HG03354 (cell line): Measurements from ENCODE around the gene THAP9.
"Not testable (repeated sequence)": the region's sequence is repeated elsewhere in the genome, so short reads cannot be mapped to it uniquely, and the experiment has no call there.

Experiments used
- ATAC-seq: cut with Tn5 transposase; IDR thresholded peaks from one replicate; pipeline ENCODE4 v1.9.1; 2021; ENCODE audit warnings: mild to moderate bottlenecking; ENCODE audit not compliant: unreplicated experiment, poor library complexity, severe bottlenecking

Gene THAP9

GRCh38 chr4:82891707-82892466, 8.6 kb upstream of the THAP9 start:
- ATAC-seq, result peak; percentile 5

DNA sequence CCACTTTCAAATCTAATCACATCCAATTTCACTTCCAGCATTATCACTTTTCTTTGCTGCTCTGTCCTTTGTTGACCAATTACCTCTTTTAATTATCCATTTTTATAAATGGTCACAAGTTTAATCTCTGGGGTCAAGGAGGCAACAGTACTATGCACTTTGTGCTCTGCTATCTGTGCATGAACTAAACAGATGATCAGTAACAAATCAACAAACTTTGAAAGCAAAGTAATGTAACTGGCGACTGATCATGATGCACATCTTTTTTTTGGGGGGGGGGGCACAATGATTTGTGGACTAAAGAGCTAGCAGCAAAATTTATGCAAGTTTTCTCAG, 8.1 kb upstream of the THAP9 start:
- ATAC-seq, result no peak

DNA sequence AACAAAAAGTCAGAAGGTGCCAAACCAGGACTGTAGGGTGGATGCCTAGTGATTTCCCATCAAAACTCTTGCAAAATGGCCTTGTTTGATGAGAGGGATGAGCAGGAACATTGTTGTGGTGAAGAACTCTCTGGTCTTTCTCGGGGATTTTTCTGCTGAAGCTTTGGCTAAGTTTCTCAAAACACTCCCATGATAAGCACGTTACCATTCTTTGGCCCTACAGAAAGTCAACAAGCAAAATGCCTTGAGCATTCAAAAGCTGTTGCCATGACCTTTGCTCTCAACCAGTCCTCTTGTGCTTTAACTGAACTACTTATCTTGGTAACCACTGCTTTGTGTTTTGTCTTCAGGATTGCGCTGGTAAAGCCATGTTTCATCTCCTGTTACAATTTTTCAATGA, 6.6 kb upstream of the THAP9 start:
- no peak for ATAC-seq

- no peak for ATAC-seq
Measured at GRCh38 chr4:82896755-82897154, 3.8 kb upstream of the THAP9 start.

GRCh38 chr4:82898322-82899243, 2.0 kb upstream of the THAP9 start:
- no peak for ATAC-seq

- no peak for ATAC-seq
Measured at GRCh38 chr4:82899374-82900065, 1.0 kb upstream of the THAP9 start.

GRCh38 chr4:82900066-82900410, 497 bp upstream of the THAP9 start:
- ATAC-seq, result peak; percentile 17

GRCh38 chr4:82901183-82901718, 716 bp downstream of the THAP9 start:
- no peak for ATAC-seq

DNA sequence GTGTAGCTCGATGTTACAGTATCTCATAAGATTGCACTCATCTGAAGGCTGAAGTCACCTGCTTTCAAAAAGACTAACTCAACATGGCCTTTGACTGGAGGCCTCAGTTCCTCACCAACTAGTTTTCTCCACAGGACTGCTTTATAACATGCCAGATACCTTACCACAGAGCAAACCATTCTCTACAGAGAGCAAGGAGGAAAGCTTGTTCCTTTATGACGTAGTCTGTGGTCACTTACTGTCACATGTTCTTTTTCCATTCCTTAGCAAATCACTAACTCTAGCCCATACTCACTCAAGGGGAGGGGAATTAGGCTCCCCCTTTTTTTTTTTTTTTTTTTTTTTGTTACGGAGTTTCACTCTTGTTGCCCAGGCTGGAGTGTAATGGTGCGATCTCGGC, 3.2 kb downstream of the THAP9 start:
- no peak for ATAC-seq

GRCh38 chr4:82905205-82905604, 4.7 kb downstream of the THAP9 start:
- peak; percentile 54 for ATAC-seq

DNA sequence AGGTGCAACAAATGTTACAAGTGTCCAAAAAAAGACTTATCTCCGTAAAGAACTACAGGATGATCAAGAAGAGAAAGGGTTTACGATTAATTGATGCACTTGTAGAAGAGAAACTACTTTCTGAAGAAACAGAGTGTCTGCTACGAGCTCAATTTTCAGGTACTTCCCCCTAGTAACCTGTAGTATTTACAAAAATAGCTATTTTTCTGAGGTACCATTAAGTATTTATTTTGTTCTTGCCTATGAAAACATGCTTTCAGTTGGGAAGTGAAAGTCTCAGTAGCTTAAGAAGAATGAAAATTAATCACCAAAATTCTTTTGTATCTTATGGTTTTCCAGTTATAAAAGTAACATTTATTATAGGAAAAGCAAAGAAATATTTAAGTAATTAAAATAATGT, 5.9 kb downstream of the THAP9 start:
- ATAC-seq, result peak; percentile 48

GRCh38 chr4:82909326-82909725, 8.8 kb downstream of the THAP9 start:
- ATAC-seq, result no peak

DNA sequence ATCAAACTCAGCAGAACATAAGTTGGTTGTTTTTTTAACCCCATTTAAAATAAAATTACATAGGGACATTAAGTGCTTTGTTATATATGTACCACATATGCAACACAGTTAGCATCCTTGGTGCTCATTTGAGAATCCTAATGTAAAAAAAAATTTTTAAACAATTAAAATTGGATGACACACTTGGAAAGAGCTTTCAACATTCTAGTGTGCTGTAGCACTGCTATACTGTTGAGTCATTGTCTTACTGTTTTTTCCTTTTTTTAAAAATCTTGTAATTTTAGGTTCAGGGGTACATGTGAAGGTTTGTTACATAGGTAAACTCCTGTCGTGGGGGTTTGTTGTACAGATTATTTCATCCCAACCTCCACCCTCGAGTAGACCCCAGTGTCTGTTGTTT, 12.8 kb downstream of the THAP9 start:
- ATAC-seq, result no peak

DNA sequence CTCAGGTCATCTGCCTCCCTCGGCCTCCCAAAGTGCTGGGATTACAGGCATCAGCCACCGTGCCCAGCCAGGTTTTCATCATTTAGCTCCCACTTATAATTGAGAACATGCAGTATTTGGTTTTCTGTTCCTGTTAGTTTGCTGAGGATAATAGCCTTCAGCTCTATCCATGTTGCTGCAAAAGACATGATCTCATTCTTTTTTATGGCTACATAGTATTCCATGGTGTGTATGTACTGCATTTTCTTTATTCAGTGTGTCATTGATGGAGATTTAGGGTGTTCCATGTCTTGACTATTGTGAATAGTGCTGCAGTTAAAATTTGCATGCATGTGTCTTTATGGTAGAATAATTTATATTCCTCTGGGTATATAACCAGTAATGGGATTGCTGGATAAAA, 13.4 kb downstream of the THAP9 start:
- ATAC-seq, result not testable (repeated sequence)

DNA sequence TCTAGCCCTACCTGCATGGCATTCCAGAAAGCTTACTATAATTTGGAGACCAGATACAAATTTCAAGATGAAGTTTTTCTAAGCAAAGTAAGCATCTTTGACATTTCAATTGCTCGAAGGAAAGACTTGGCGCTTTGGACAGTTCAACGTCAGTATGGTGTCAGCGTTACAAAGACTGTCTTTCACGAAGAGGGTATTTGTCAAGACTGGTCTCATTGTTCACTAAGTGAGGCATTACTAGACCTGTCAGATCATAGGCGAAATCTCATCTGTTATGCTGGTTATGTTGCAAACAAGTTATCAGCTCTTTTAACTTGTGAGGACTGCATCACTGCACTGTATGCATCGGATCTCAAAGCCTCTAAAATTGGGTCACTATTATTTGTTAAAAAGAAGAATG, 17.6 kb downstream of the THAP9 start:
- ATAC-seq, result no peak

GRCh38 chr4:82919386-82919785, 18.9 kb downstream of the THAP9 start:
- no peak for ATAC-seq

DNA sequence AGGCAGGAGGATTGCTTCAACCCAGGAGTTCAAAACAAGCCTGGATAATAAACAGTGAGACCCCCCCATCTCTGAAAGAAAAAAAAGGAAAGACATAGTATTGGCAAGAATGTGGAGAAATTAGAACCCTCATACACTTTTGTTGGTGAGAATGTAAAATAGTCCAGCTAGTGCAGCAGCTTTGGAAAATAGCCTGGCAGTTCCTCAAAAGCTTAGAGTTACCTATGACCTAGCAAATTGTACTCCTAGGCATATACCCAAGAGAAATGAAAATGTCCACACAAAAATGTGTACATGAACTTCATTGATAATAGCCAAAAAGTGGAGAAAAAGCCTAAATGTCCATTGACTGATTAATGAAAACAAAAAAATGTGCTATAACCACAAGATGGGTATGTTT, 21.3 kb downstream of the THAP9 start:
- no peak for ATAC-seq

DNA sequence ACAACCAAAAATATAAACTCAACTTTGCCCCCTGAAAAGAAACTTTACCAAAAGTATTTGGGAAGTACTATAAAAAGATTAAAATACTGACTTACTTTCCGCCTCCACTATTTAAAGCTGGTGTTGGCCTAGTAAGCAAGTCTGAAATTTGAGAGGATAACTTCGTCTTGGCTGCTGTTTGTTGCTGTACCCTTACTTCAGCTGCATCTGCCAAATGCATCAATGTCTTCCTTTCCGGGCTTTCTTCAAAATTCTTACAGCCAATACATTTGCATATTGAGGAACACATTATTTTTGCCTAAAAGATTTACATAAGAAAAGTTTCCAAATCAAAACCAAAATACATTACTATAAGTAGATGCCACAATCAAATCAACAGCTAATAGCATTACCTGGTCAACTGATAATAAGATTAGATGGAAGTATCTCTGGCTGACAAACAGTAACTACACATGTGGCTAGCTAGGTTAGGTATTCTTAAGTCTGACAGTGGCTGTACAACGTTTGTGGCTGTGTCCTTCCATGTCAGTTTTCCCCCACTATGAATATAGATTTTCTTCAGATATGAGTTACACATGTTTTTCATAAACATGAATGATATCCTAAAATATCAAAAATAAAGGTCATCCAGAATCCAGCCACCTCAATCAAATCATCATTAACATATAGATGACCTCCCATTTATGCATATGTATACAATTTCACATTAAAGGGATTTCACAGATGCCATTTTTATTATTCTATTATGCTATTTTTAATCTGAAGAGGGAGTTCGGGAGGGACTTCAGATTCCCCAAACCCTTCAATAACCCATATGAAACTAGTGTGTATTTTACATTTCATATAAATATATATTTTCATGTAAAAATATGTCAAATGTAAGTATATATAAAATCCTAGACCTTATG, 30.6 kb downstream of the THAP9 start:
- ATAC-seq, result no peak

- no peak for ATAC-seq
Measured at GRCh38 chr4:82934441-82934840, 33.9 kb downstream of the THAP9 start.
